Tibial artery (tissue), 4 donors: Measurements from ENCODE around the gene LRP1B.

Source experiments
- DNase-seq, 2 donors: peaks; one replicate each; pipeline ENCODE4 v3.0.0-alpha.2; 2019
- H3K27ac ChIP-seq, 2 donors: fragments of 200-600 bp; sonication (generic) in 1 of 2; 1 replicate in 1 of 2; 2 replicates in 1 of 2; pipeline ENCODE4 v1.5.1; 2018 to 2019; ENCODE audit warnings: mild to moderate bottlenecking in 1 of 2
- H3K27me3 ChIP-seq, 2 donors: fragments of 200-600 bp; sonication (generic) in 1 of 2; one replicate each; pipeline versions ENCODE4 v1.5.1 to v1.6.0; 2016 to 2019
- H3K36me3 ChIP-seq, 3 donors: fragments of 200-600 bp; sonication (generic) in 2 of 3; one replicate each; pipeline ENCODE4 v1.5.1; 2016 to 2019; ENCODE audit warnings: mild to moderate bottlenecking in 2 of 3
- H3K4me1 ChIP-seq, 4 donors: fragments of 200-600 bp; sonication (generic) in 2 of 4; 1 replicate in 3 of 4; 2 replicates in 1 of 4; pipeline ENCODE4 v1.5.1; 2016 to 2019
- H3K4me3 ChIP-seq, 2 donors: fragments of 200-600 bp; sonication (generic) in 1 of 2; 1 replicate in 1 of 2; 2 replicates in 1 of 2; pipeline ENCODE4 v1.5.1; 2018 to 2019; ENCODE audit warnings: mild to moderate bottlenecking in 2 of 2
- H3K9me3 ChIP-seq, 3 donors: fragments of 200-600 bp; sonication (generic) in 1 of 3; one replicate each; pipeline ENCODE4 v1.5.1; 2016 to 2019
- CTCF ChIP-seq, 2 experiments: fragments of 200-600 bp in 1 of 2; fragments of 450-650 bp in 1 of 2; IDR thresholded peaks; one replicate each; pipeline ENCODE4 v1.5.1; 2017 to 2019; ENCODE audit warnings: antibody characterized with exemption in 2 of 2, mild to moderate bottlenecking in 1 of 2, moderate library complexity in 1 of 2
- intact Hi-C: fragments of 100-400 bp; cut with DNase I; formaldehyde crosslinking; loops from one replicate; pipeline ENCODE4 v1.15.0; 2023; ENCODE audit warnings: low total_unique reads

LRP1B gene

GRCh38 chr2:141440072-141440635 lies 690.7 kb downstream of the LRP1B start:
- intact Hi-C loops, result no loop called here
- no peak for DNase-seq
- TF ChIP-seq CTCF (IDR thresholded peaks at IDR 0.05), result no peak
- Histone ChIP-seq H3K36me3 (no peaks in the 10 kb centered on the region), H3K27me3 (no peaks in the 10 kb centered on the region), H3K4me3 (no peak overlapping the region), H3K4me1 (no peaks in the 10 kb centered on the region), H3K27ac (no peak overlapping the region), H3K9me3 (no peaks in the 10 kb centered on the region)

GRCh38 chr2:141439524-141439923 lies 691.3 kb downstream of the LRP1B start:
- no peak overlapping the region for H3K27ac ChIP-seq
- no peak for TF ChIP-seq CTCF (IDR thresholded peaks at IDR 0.05)
- no peaks in the 10 kb centered on the region for H3K36me3 ChIP-seq
- intact Hi-C loops, result no loop called here
- no peak overlapping the region for H3K4me3 ChIP-seq
- no peaks in the 10 kb centered on the region for H3K4me1 ChIP-seq
- H3K27me3 ChIP-seq, result no peaks in the 10 kb centered on the region
- no peaks in the 10 kb centered on the region for H3K9me3 ChIP-seq
- DNase-seq, result no peak

GRCh38 chr2:141438536-141438935 lies 692.3 kb downstream of the LRP1B start:
- intact Hi-C loops, result no loop called here
- Histone ChIP-seq H3K4me1 (no peaks in the 10 kb centered on the region), H3K4me3 (no peak overlapping the region), H3K36me3 (no peaks in the 10 kb centered on the region), H3K27me3 (no peaks in the 10 kb centered on the region), H3K27ac (no peak overlapping the region), H3K9me3 (no peaks in the 10 kb centered on the region)
- TF ChIP-seq CTCF (IDR thresholded peaks at IDR 0.05), result no peak
- DNase-seq, result no peak

- no peak for TF ChIP-seq CTCF (IDR thresholded peaks at IDR 0.05)
- no peak for DNase-seq
- Histone ChIP-seq H3K9me3 (no peaks in the 10 kb centered on the region), H3K4me3 (no peak overlapping the region), H3K4me1 (no peaks in the 10 kb centered on the region), H3K27ac (no peak overlapping the region), H3K36me3 (no peaks in the 10 kb centered on the region), H3K27me3 (no peaks in the 10 kb centered on the region)
- intact Hi-C loops, result no loop called here
Measured at GRCh38 chr2:141437521-141437920, 693.3 kb downstream of the LRP1B start.

- Histone ChIP-seq H3K27ac (no peak overlapping the region), H3K4me3 (no peak overlapping the region), H3K27me3 (no peaks in the 10 kb centered on the region), H3K4me1 (no peaks in the 10 kb centered on the region), H3K36me3 (no peaks in the 10 kb centered on the region), H3K9me3 (no peaks in the 10 kb centered on the region)
- intact Hi-C loops, result no loop called here
- DNase-seq, result no peak
- TF ChIP-seq CTCF (IDR thresholded peaks at IDR 0.05), result no peak
Measured at GRCh38 chr2:141423124-141423523, 707.7 kb downstream of the LRP1B start.

GRCh38 chr2:141417246-141417797 lies 713.5 kb downstream of the LRP1B start:
- H3K4me3 ChIP-seq, result no peak overlapping the region
- no peaks in the 10 kb centered on the region for H3K9me3 ChIP-seq
- TF ChIP-seq CTCF (IDR thresholded peaks at IDR 0.05), result no peak
- H3K4me1 ChIP-seq, result no peaks in the 10 kb centered on the region
- H3K27me3 ChIP-seq, result no peaks in the 10 kb centered on the region
- H3K36me3 ChIP-seq, result no peaks in the 10 kb centered on the region
- H3K27ac ChIP-seq, result no peak overlapping the region
- intact Hi-C loops, result no loop called here
- DNase-seq, result no peak
